CD4-positive, alpha-beta T cell treated with Interleukin-15 for 4 hours (primary cell): ENCODE measurements around the gene FOXS1.
"Not testable (repeated sequence)": the region's sequence is repeated elsewhere in the genome, so short reads cannot be mapped to it uniquely, and the experiment has no call there.

Source experiments
- DNase-seq: peaks from one replicate; pipeline ENCODE4 v3.0.0-alpha.2; 2020; ENCODE audit warnings: low spot score

FOXS1 gene

DNA sequence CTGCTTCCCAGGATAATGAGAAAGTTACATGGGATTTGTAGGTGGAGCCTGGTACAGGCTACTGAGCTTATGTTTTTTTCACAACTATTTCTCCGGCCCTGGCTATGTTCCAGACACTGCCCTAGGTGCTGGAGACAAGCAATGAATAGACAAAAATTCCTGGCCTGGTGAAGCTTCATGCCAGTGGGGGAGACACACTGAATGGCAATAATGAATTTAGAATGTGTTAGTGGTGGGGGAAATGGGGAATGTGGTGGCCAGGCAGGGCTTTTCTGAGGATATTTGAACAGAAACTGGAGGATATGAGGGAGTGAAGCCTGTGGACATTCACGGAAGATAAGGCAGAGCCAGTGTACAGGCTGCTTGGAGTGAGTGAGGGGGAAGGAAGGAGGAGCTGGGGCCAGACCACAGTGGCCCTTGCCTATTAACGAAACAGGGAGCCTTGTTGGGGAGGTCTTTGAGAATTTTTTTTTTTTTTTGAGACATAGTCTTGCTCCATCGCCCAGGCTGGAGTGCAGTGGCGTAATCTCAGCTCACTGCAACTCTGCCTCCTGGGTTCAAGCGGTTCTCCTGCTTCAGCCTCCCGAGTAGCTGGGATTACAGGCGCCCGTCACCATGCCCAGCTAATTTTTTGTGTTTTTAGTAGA lies 6.6 kb downstream of the FOXS1 start:
- DNase-seq, result no peak

DNA sequence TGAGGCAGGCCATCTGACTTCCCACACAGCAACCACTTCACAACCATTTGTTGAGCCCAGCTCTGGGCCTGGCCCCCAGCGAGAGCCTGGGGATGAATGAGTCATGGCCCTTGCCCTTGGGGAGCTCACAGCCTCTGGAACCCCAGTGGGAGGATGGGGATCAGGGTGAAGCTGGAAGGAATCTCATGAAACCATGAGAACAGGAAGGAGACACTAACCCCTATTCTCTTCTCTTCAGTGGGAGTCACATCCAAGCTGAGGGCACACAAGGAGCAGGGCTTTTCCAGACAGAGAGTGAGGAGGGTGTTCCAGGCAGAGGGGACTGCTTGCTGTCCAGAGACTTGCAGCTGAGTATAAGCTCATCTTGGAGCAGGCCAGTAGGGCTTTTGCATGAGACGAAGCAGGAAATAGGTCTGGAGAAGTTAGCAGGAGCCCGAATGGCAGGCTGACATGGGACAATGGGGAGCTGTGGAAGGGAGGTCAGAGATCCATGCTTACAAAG lies 7.5 kb downstream of the FOXS1 start:
- no peak for DNase-seq

DNA sequence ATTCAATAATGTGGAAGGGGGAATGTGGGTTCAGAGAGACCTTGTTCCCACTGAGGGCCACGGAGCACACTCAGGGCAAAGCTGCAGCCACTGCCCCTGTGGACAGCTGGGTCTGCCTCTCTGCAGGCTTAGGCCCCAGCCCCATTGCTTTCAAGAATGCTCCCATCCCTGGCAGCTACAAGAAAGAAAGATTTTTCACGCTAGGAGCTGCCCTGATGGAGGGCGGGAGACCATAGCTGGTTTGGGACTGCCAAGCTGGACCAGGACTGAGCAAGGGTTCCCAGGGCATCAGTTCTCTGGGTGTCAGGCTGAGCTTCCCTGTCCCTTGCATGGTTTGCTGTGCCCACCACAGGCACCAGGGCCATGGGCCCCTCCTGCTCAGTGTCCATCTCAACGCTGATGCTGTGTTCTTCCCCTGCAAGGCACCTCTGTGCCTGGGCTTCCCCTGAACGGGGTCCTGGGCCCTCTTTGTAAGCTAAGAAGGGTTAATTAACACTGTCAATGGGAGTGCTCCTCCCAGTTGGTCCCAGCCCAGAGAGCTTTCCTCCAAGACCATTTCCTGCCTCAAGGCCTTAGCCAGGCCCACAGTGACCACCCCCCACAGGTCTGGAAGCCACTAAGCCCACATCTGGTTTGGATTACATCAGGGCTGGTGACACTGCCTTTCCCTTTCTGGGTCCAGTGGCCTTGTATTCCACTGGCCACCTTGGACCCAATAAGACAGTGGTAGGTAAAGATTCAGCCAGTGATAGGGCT lies 8.4 kb downstream of the FOXS1 start:
- DNase-seq, result no peak

DNA sequence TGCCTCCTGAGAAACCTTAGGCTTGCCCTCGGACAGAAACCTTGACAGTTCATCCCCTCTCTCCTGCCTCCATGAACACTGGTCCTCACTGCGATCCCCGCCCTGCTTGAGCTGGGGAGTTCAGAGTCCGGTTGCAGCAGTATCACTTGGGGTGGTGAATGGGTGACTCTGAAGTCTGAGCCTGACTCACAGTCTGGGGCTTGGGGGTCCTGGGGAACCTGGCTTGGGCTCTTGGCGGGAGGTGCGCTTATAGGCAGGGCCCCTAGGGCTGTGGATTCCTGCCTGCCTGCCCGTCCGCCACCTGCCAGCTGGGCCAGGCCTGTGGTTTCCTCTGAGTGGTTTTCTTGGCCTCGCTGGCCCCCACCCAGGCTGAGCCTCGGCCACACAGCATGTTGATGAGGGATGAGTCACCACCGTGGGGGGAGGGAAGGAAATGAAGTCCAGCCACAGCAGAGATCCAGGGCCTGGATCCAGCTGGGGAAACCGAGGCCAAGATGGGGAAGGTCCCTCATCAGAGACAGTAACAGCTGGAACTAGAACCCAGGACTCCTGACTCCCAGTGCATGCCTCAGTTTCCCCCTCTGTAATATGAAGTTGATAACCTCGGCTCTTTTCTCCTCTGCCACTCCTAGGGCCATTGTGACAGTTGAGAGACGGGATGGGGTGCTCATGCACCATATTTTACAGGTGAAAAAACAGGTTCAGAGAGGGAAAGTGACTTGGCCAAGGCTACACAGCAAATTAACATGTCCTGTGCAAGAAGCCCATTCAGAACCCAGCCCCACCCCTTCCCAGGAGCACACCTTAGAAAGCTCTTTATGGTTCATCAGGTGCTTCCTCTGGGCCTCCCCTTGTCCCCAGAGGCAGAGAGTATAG lies 9.2 kb downstream of the FOXS1 start:
- peak; percentile 26 for DNase-seq

DNA sequence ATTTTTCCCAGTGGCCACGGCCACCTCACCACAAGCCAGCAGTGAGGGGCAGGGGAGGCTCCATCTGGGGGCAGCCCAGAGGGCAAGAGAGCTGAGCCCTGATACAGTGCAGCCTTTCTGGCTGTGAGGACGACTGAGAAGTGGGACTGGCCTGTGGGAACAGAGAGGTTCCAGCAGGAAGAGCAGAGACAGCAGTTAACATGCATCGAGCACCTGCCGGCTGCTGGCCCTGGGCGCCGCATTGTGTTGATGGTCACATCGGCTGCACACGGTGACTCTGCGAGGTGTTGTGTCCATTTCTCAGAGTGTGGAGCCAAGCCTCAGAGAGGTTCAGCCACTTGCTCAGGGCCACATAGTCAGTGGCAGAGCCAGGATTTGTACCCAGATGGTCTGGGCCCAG lies 9.8 kb downstream of the FOXS1 start:
- no peak for DNase-seq

DNA sequence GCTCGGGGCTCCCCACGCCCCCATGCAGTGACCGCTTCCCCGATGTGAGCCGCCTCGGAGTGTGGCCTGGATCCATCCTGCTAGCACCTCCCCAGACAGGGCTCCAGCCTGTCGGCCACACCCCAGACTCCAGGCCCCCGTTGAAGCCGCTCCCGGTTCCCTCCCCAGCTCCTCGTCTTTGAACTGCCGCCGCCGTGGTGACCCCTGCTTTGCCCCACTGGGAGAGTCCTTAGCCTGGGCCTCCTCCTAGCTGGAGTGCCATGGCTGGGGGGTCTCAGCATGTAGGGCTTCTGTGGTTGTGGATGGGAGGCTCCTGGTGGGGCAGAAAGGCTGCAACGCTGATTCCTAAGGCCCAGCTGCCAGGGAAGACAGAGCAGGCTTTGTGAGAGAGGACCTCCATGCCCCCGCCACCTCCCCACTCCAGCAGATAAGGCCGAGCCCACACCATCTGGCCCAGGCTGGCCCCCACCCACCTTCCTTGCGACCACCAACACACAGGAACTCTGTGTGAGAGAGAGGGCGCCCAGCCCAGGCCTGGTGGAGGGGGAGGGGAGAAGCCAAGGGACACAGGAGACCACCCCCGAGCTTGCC lies 11.4 kb downstream of the FOXS1 start:
- DNase-seq, result no peak

DNA sequence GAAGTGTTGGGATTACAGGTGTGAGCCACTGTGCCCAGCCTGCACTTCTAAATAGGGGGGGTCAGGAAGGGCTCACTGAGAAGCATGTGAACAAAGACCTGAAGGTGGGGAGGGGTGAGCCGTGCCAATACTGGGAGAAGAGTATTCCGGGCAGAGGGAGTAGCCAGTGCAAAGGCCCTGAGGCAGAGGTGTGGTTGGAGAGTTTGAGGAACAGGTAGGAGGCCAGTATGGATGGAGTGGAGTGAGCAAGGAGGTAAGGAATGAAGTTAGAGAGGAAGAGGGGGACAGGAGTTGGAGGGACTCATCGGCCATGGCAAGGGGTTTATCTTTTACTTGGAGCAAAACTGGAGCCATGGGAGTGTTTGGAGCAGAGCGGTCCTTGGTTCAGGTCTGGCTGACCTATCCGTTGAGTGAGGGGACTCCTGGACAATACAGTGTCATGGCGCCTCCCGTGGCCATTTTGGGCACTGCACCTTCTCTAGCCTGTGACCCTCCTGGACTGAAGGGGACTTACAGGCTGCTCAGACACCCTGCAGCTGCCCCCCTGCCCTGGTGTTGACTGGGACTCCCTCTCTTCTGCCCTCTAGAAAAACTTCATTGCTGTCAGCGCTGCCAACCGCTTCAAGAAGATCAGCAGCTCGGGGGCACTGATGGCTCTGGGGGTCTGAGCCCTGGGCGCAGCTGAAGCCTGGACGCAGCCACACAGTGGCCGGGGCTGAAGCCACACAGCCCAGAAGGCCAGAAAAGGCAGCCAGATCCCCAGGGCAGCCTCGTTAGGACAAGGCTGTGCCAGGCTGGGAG lies 12.1 kb downstream of the FOXS1 start:
- peak; percentile 48 for DNase-seq

DNA sequence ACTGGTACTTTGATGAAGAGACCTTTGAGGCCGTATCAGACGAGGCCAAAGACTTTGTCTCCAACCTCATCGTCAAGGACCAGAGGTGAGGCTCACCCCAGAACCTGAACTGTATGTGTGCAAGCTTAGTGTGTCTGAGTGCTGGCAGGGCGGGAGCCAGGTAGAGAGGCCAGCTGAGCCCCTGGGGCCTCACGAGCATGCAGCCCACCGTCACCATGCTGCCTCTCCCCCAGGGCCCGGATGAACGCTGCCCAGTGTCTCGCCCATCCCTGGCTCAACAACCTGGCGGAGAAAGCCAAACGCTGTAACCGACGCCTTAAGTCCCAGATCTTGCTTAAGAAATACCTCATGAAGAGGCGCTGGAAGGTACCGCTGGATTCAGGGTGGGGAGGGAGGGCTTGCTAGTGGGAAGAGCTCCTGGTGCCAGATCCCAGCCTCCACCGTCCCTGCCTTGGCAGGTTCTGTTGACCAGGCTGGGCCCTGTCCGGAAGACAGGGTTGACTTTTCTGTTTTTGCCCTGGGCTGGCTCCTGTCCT lies 13.6 kb downstream of the FOXS1 start:
- no peak for DNase-seq

DNA sequence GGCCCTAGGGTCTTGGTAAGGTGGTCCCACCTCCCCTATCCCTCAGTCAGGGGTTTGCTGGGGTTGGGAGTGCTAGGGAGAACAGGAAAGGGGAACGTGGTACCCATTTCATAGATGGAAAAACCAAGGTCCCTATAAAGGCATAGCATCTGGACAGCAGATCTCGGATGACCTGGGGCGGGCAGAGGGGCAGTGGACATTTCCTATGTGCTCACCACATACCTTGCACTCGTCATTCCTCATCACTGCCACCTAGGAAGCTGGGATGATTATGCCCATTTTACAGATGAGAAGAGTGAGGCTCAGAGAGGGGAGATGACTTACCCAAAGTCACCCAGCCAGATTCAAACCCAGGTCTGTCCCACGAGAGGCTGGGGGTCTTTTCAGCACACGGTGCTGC lies 14.2 kb downstream of the FOXS1 start:
- DNase-seq, result no peak

DNA sequence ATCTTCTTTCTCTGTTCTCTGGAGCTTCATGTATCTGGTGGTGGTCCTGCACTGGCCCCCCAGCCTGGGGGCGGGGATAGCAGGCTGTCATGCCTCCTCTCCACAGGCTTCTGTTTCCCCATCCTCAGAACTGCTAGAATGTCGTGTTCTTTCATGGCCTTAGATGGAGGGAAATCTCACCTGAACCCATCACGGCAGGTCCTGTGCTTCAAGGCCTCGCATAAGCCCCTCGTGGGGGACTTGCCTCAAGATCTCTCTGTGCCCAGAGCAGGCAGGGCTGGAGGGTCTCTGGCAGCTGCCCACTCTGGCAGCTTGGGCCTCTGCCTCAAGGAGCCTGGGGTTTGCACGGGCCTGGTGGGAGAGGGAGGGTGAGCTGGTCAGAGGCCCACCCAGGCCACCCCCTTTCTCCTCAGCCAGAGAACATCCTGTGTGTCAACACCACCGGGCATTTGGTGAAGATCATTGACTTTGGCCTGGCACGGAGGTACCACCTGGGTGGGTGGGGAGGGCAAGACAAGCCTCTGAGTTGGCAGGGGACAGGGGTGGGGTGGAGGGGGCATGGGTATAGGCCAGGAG lies 14.9 kb downstream of the FOXS1 start:
- DNase-seq, result no peak

DNA sequence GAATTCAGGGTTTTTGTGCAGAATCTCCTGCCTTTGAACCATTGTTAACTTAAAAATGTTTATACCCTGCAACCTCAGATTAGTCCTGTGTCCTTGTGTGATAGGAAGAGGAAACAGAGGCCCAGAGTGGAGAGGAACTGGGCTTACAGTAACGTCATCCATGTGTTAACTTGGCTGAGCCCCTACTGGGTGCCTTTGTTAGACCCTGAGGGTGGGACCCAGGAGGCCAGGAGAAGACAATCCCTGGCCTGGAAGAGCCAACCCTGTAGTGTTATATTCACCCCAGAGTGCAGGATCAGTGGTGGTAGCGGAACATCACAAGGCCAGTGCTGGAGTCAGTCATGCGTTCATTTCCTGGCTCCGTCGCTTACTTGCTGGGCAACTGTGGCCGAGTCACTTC lies 15.7 kb downstream of the FOXS1 start:
- DNase-seq, result no peak

DNA sequence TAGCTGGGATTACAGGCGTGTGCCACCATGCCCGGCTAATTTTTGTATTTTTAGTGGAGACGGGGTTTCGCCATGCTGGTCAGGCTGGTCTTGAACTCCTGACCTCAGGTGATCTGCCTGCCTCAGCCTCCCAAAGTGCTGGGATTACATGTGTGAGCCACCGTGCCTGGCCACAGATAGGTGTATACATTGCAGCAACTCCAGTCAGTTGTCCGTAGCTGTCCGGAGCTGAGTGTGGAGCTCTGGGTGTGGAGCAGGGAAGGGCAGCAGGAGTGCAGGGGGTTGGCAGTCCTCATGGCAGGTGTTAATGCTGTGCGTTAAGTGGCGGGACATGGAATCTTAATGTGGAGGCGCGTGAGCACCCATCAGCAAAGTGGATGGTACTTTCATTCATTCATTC lies 17.4 kb downstream of the FOXS1 start:
- not testable (repeated sequence) for DNase-seq

DNA sequence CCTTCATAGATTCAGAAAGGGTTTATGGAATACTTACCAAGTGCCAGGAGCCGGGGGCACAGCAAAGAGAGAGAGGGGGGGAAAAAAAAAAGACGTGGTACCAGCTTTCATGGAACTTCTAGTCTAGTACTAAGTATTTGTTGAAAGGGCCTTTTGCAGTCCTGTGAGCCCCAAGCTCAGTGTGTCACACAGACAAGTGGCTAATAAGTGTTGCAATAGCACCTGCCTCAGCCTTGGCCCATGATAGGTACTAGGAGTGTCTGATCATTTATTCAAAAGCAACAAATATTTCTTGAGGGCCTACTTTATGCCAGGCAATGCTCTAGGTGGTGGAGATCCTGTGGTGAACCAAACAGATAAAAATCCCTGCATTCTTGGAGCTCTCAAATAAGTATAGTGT lies 18.3 kb downstream of the FOXS1 start:
- no peak for DNase-seq

DNA sequence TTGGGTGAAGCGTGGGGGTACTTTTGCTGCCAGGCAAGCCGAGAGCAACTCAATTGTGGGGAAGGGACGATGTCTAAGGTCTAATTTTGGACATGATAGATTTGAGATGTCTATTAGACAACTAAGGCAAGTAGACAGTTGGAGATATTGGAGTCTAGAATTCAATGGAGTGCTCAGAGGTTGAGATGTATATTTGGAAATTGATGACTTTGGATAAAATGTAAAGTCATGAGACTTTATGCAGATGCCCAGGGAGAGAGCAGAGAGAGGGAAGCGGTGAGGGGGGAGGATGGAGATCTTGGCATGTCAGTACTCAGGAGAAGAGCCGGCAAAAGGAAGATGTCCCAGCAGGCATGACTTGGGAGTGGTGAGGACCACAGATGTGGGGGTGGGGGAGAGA lies 19.3 kb downstream of the FOXS1 start:
- no peak for DNase-seq

DNA sequence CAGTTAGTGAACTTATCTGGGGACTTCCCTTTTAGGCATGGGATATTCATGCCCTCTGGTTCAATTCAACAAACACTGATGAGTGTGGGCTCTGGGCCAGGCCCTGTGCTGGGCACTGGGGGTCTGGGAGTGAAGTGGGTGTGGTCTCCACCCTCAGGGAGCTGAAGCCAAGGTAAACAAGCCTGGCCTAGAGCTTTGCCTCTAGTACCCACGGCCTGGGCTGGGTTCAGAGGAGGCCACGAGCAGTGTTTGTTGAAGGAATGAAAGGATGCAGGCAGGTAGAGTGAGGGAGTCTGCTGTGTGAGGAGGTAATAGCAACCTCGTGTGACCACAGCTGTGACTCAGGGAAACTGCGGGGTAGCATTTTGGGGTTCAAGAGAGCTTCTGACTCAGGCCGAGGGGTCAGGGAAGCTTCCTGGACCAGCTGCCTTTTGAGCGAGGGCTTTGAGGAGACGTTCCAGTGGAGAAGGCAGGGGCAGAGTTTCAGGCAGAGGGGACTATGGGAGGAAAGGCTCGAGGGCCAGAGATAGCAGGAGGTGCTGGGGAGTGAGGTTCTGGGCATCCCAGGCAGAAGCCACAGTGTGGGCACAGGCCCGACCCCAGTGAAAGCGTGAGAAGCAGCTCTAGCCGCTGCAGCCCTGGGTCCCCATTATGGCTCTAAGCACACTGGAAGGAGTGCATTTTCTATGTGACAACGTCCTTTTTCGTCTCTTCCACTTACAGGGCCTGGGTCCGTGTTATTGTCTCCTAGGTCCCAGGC lies 20.7 kb downstream of the FOXS1 start:
- DNase-seq, result no peak

DNA sequence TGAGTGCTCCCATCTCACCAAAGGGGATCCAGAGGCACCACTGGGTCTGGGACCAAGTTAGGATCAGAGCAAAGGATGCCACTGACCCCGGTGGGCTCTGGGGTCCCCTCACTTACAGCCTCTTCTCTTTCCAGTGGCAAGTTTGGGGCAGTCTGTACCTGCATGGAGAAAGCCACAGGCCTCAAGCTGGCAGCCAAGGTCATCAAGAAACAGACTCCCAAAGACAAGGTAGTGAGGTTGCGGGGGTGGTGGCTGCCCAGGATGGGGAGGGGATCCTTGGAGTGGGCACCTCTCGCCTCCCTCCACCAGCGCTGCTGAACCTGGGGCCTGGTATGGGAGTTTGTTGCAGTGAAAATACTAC lies 21.3 kb downstream of the FOXS1 start:
- no peak for DNase-seq

DNA sequence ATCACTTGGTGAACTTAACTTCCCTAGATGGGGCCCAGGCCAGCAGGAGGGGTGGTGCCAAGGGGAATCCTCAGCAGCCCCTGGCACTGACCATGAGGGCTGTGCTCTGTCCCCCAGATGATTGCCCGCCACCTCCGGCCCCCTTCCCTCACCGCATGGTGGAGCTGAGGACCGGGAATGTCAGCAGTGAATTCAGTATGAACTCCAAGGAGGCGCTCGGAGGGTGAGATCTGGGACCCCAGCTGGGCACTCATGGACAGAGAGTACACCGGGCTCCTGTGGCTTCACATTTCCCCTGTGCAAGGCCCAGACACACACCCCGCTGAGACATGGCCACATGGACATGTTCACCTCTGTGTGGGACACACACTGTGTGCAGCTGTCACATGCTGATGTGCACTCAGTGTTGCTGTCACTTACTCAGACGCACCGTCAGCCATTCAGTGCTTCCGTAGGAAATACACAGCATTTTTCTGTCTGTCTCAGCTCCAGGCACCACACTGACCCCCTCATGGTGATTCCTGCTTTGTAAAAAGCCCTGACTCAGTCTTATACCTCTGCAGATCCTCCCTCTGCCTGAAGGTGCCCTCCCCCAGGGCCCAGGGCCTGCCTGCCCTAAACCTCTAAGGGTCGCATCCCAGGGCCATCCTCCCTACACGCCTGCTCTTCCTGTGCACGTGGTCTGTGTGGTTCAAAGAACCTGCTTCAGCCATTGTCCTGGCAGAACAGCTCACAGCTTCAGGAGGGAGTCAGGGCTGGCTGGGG lies 21.9 kb downstream of the FOXS1 start:
- no peak for DNase-seq

DNA sequence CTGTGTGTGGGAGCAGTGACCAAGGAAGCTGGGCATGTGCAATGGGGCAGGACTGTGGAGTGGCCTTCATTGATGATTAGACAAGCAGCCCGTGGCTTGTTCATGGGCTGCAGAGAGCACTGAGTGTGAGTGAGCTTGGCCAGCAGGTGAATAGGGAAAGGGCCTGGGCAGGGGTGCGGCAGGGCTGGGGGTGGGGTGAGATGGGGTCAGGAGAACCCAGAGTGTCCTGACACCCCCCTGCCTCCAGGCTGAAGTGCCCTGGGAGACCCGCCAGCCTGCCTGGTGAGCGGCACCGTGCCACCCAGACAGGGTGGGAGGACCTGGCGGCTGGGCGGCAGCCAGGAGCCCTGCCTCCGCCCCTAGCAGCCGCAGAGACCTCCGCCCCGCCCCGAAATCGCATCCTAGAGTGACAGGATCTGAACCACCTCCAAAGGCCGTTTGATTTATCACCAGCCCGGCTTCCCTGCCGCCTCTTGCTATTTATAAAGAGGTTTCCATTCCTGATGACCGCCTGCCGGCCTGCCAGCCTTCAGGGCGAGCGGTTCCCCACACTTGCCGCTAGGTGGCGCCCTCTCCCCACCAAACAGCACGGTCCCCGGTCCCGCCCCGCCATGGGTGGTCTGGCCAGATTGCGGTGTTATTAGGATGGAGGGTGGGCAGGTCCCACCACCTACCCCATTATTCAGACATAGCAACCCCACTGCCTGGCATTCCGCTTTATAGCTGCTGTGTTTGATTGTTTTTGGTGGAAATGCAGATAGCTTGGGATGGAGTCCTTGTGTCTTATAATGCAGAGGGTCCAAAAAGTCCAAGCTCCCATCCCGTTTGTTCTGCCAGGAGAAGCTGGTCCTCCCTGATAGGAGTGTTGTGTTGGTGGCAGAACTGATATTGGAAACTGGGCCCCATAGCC lies 22.7 kb downstream of the FOXS1 start:
- DNase-seq, result peak; percentile 69
